ENCODE measurements around the gene NECAB2. TPM values are rescaled to one million over a fixed set of nuclear protein-coding genes. Genes with fewer than 3 reads are reported as not detected.

Gene NECAB2
- total and polyA plus RNA-seq, 4 donors: 12.7 to 82.1 (median 46.7) TPM

- 79% methylated on average over 20 of the region's 21 CpGs for WGBS (ENCODE audit: insufficient coverage)
- Histone ChIP-seq H3K27ac (ENCODE audit: low read depth, low read length) (no peak overlapping the region), H3K4me3 (ENCODE audit: low read depth, low read length) (no peak overlapping the region)
Measured at GRCh38 chr16:83958137-83958845, 9.8 kb upstream of the NECAB2 start.

GRCh38 chr16:83958846-83959565, 9.0 kb upstream of the NECAB2 start:
- DNase-seq (ENCODE audit: low read depth in 4 of 6, low spot score in 6 of 6): no peak
- 81% methylated on average over 11 of the region's 21 CpGs for WGBS (ENCODE audit: insufficient coverage)
- H3K4me1 ChIP-seq (ENCODE audit: control insufficient read depth, insufficient read depth, low read length): peaks cover 7% of the 10 kb centered on the region
- H3K27me3 ChIP-seq (ENCODE audit: control insufficient read depth, insufficient read depth, low read length): no peaks in the 10 kb centered on the region
- H3K27ac ChIP-seq (ENCODE audit: low read depth, low read length): no peak overlapping the region
- H3K36me3 ChIP-seq (ENCODE audit: control insufficient read depth, insufficient read depth, low read length): peaks cover 15% of the 10 kb centered on the region
- no peaks in the 10 kb centered on the region for H3K9me3 ChIP-seq (ENCODE audit: control insufficient read depth, insufficient read depth, low read length)
- no peak overlapping the region for H3K4me3 ChIP-seq (ENCODE audit: low read depth, low read length)

More at GRCh38 chr16:83958137-83958845, 9.8 kb upstream of the NECAB2 start:
- Histone ChIP-seq H3K4me1 (ENCODE audit: control insufficient read depth, insufficient read depth, low read length) (peaks cover 14% of the 10 kb centered on the region), H3K36me3 (ENCODE audit: control insufficient read depth, insufficient read depth, low read length) (peaks cover 15% of the 10 kb centered on the region), H3K9me3 (ENCODE audit: control insufficient read depth, insufficient read depth, low read length) (no peaks in the 10 kb centered on the region), H3K27me3 (ENCODE audit: control insufficient read depth, insufficient read depth, low read length) (peaks cover under 1% of the 10 kb centered on the region)
- no peak for DNase-seq (ENCODE audit: low read depth in 4 of 6, low spot score in 6 of 6)

- Histone ChIP-seq H3K27me3 (ENCODE audit: control insufficient read depth, insufficient read depth, low read length) (no peaks in the 10 kb centered on the region), H3K9me3 (ENCODE audit: control insufficient read depth, insufficient read depth, low read length) (no peaks in the 10 kb centered on the region), H3K4me3 (ENCODE audit: low read depth, low read length) (no peak overlapping the region), H3K36me3 (ENCODE audit: control insufficient read depth, insufficient read depth, low read length) (peaks cover 15% of the 10 kb centered on the region), H3K4me1 (ENCODE audit: control insufficient read depth, insufficient read depth, low read length) (peaks cover 7% of the 10 kb centered on the region), H3K27ac (ENCODE audit: low read depth, low read length) (no peak overlapping the region)
- WGBS (ENCODE audit: insufficient coverage): 83% methylated on average over 6 of the region's 12 CpGs
- DNase-seq (ENCODE audit: low read depth in 4 of 6, low spot score in 6 of 6): no peak
Measured at GRCh38 chr16:83959656-83960434, 8.2 kb upstream of the NECAB2 start.

- no peak overlapping the region for H3K4me3 ChIP-seq (ENCODE audit: low read depth, low read length)
- H3K9me3 ChIP-seq (ENCODE audit: control insufficient read depth, insufficient read depth, low read length): no peaks in the 10 kb centered on the region
- H3K27me3 ChIP-seq (ENCODE audit: control insufficient read depth, insufficient read depth, low read length): no peaks in the 10 kb centered on the region
- WGBS (ENCODE audit: insufficient coverage): 93% methylated on average over 26 of the region's 29 CpGs
- H3K27ac ChIP-seq (ENCODE audit: low read depth, low read length): no peak overlapping the region
- no peak for DNase-seq (ENCODE audit: low read depth in 4 of 6, low spot score in 6 of 6)
- H3K36me3 ChIP-seq (ENCODE audit: control insufficient read depth, insufficient read depth, low read length): peaks cover 22% of the 10 kb centered on the region
- peaks cover 7% of the 10 kb centered on the region for H3K4me1 ChIP-seq (ENCODE audit: control insufficient read depth, insufficient read depth, low read length)
Measured at GRCh38 chr16:83960521-83961249, 7.4 kb upstream of the NECAB2 start.

- WGBS (ENCODE audit: insufficient coverage): 63% methylated on average over 3 of the region's 5 CpGs
- Histone ChIP-seq H3K4me3 (ENCODE audit: low read depth, low read length) (no peak overlapping the region), H3K27me3 (ENCODE audit: control insufficient read depth, insufficient read depth, low read length) (no peaks in the 10 kb centered on the region), H3K36me3 (ENCODE audit: control insufficient read depth, insufficient read depth, low read length) (peaks cover 25% of the 10 kb centered on the region), H3K9me3 (ENCODE audit: control insufficient read depth, insufficient read depth, low read length) (no peaks in the 10 kb centered on the region), H3K4me1 (ENCODE audit: control insufficient read depth, insufficient read depth, low read length) (peaks cover 7% of the 10 kb centered on the region), H3K27ac (ENCODE audit: low read depth, low read length) (no peak overlapping the region)
- no peak for DNase-seq (ENCODE audit: low read depth in 4 of 6, low spot score in 6 of 6)
Measured at GRCh38 chr16:83961591-83961990, 6.5 kb upstream of the NECAB2 start.

- WGBS (ENCODE audit: insufficient coverage): 76% methylated on average over 21 of the region's 22 CpGs
- peaks cover 2% of the 10 kb centered on the region for H3K4me1 ChIP-seq (ENCODE audit: control insufficient read depth, insufficient read depth, low read length)
- H3K27me3 ChIP-seq (ENCODE audit: control insufficient read depth, insufficient read depth, low read length): no peaks in the 10 kb centered on the region
- peaks cover 25% of the 10 kb centered on the region for H3K36me3 ChIP-seq (ENCODE audit: control insufficient read depth, insufficient read depth, low read length)
- DNase-seq (ENCODE audit: low read depth in 4 of 6, low spot score in 6 of 6): no peak
- no peaks in the 10 kb centered on the region for H3K9me3 ChIP-seq (ENCODE audit: control insufficient read depth, insufficient read depth, low read length)
- no peak overlapping the region for H3K4me3 ChIP-seq (ENCODE audit: low read depth, low read length)
- H3K27ac ChIP-seq (ENCODE audit: low read depth, low read length): no peak overlapping the region
Measured at GRCh38 chr16:83963277-83964119, 4.5 kb upstream of the NECAB2 start.

- Histone ChIP-seq H3K36me3 (ENCODE audit: control insufficient read depth, insufficient read depth, low read length) (peaks cover 22% of the 10 kb centered on the region), H3K4me1 (ENCODE audit: control insufficient read depth, insufficient read depth, low read length) (peaks cover 12% of the 10 kb centered on the region), H3K27ac (ENCODE audit: low read depth, low read length) (no peak overlapping the region), H3K9me3 (ENCODE audit: control insufficient read depth, insufficient read depth, low read length) (no peaks in the 10 kb centered on the region), H3K4me3 (ENCODE audit: low read depth, low read length) (no peak overlapping the region), H3K27me3 (ENCODE audit: control insufficient read depth, insufficient read depth, low read length) (peaks cover 2% of the 10 kb centered on the region)
- no peak for DNase-seq (ENCODE audit: low read depth in 4 of 6, low spot score in 6 of 6)
- 91% methylated on average over 24 of the region's 26 CpGs for WGBS (ENCODE audit: insufficient coverage)
Measured at GRCh38 chr16:83964684-83965443, 3.2 kb upstream of the NECAB2 start.

GRCh38 chr16:83965444-83966152, 2.4 kb upstream of the NECAB2 start:
- Histone ChIP-seq H3K36me3 (ENCODE audit: control insufficient read depth, insufficient read depth, low read length) (peaks cover 17% of the 10 kb centered on the region), H3K27me3 (ENCODE audit: control insufficient read depth, insufficient read depth, low read length) (peaks cover 2% of the 10 kb centered on the region), H3K9me3 (ENCODE audit: control insufficient read depth, insufficient read depth, low read length) (no peaks in the 10 kb centered on the region), H3K27ac (ENCODE audit: low read depth, low read length) (no peak overlapping the region), H3K4me1 (ENCODE audit: control insufficient read depth, insufficient read depth, low read length) (peaks cover 19% of the 10 kb centered on the region), H3K4me3 (ENCODE audit: low read depth, low read length) (no peak overlapping the region)
- whole genome bisulfite sequencing (ENCODE audit: insufficient coverage): 95% methylated on average over 36 of the region's 36 CpGs
- DNase-seq (ENCODE audit: low read depth in 4 of 6, low spot score in 6 of 6): no peak
